OCI-LY1 (cell line): Measurements from ENCODE around the gene HMX1.

Experiments
- H2AFZ ChIP-seq: fragments of 200-600 bp; sonication (generic), shearing (Covaris generic); 2 replicates; pipeline ENCODE4 v1.6.0; 2014; ENCODE audit warnings: antibody characterized with exemption, mild to moderate bottlenecking, low read length
- H3F3A ChIP-seq: fragments of 200-600 bp; sonication (generic), shearing (Covaris generic); 2 replicates; pipeline ENCODE4 v1.6.0; 2014; ENCODE audit warnings: mild to moderate bottlenecking, antibody characterized with exemption, low read length, moderate library complexity; ENCODE audit not compliant: insufficient read depth
- H3K27ac ChIP-seq: fragments of 200-600 bp; sonication (generic); 2 replicates; pipeline ENCODE4 v1.5.1; 2014; ENCODE audit warnings: low read length, mixed run types, mild to moderate bottlenecking, low read depth; ENCODE audit not compliant: poor library complexity, severe bottlenecking
- H3K27me3 ChIP-seq: fragments of 200-600 bp; sonication (generic); 2 replicates; pipeline ENCODE4 v1.6.0; 2014; ENCODE audit warnings: antibody characterized with exemption, mild to moderate bottlenecking, low read length, moderate library complexity; ENCODE audit not compliant: insufficient read depth
- H3K36me3 ChIP-seq: fragments of 200-600 bp; sonication (generic); 2 replicates; pipeline ENCODE4 v1.6.1; 2014; ENCODE audit warnings: mild to moderate bottlenecking, antibody characterized with exemption, low read length, moderate library complexity, mixed read lengths; ENCODE audit not compliant: insufficient read depth
- H3K4me1 ChIP-seq: fragments of 200-600 bp; sonication (generic); 2 replicates; pipeline ENCODE4 v1.5.1; 2014; ENCODE audit warnings: mild to moderate bottlenecking, low read length, moderate library complexity; ENCODE audit not compliant: insufficient read depth, severe bottlenecking
- H3K4me2 ChIP-seq: fragments of 200-600 bp; sonication (generic), shearing (Covaris generic); 2 replicates; pipeline ENCODE4 v1.6.1; 2014; ENCODE audit warnings: low read length
- H3K4me3 ChIP-seq: fragments of 200-600 bp; sonication (generic); 2 replicates; pipeline ENCODE4 v1.5.1; 2014; ENCODE audit warnings: low read length, low read depth, mild to moderate bottlenecking, mixed read lengths; ENCODE audit not compliant: poor library complexity, severe bottlenecking
- H3K79me2 ChIP-seq: fragments of 200-600 bp; shearing (Covaris generic); 2 replicates; pipeline ENCODE4 v1.6.1; 2016; ENCODE audit warnings: mixed run types, low read length, mixed read lengths; ENCODE audit not compliant: insufficient read depth
- H3K9ac ChIP-seq: fragments of 200-600 bp; sonication (generic), shearing (Covaris generic); 2 replicates; pipeline ENCODE4 v1.6.1; 2014; ENCODE audit warnings: mild to moderate bottlenecking, low read length, mixed read lengths
- H3K9me2 ChIP-seq: fragments of 200-600 bp; sonication (generic), shearing (Covaris generic); 2 replicates; pipeline ENCODE4 v1.6.1; 2014; ENCODE audit warnings: low read depth, mild to moderate bottlenecking, low read length, mixed read lengths
- H3K9me3 ChIP-seq: fragments of 200-600 bp; shearing (Covaris generic); 2 replicates; pipeline ENCODE4 v1.6.1; 2014; ENCODE audit warnings: low read length, mixed read lengths
- H4K20me1 ChIP-seq: fragments of 200-600 bp; sonication (generic), shearing (Covaris generic); 2 replicates; pipeline ENCODE4 v1.6.0; 2016; ENCODE audit warnings: mild to moderate bottlenecking, low read length; ENCODE audit not compliant: insufficient read depth
- CTCF ChIP-seq: fragments of 200-600 bp; sonication (generic), shearing (Covaris generic); IDR thresholded peaks from 2 replicates; pipeline ENCODE4 v1.5.1; 2017; ENCODE audit warnings: mild to moderate bottlenecking, antibody characterized with exemption, low read length, moderate library complexity, mixed read lengths
- EZH2 ChIP-seq: fragments of 200-600 bp; sonication (generic), shearing (Covaris generic); IDR thresholded peaks from 2 replicates; pipeline ENCODE4 v1.8.0; 2017; ENCODE audit warnings: borderline replicate concordance, mixed run types, mild to moderate bottlenecking, antibody characterized with exemption, low read length, moderate library complexity, mixed read lengths

The HMX1 gene

GRCh38 chr4:8865681-8866310 lies 5.8 kb downstream of the HMX1 start:
- no peak overlapping the region for H3K9ac ChIP-seq
- H3K9me2 ChIP-seq: no peaks in the 10 kb centered on the region
- no peak for TF ChIP-seq EZH2
- H2AFZ ChIP-seq: no peak overlapping the region
- no peak overlapping the region for H3K4me3 ChIP-seq
- H3K27ac ChIP-seq: no peak overlapping the region
- H4K20me1 ChIP-seq: no peaks in the 10 kb centered on the region
- H3F3A ChIP-seq: no peaks in the 10 kb centered on the region
- H3K36me3 ChIP-seq: no peaks in the 10 kb centered on the region
- H3K79me2 ChIP-seq: no peaks in the 10 kb centered on the region
- H3K4me2 ChIP-seq: no peak overlapping the region
- H3K9me3 ChIP-seq: no peaks in the 10 kb centered on the region
- no peaks in the 10 kb centered on the region for H3K4me1 ChIP-seq
- no peaks in the 10 kb centered on the region for H3K27me3 ChIP-seq

- Histone ChIP-seq H3K9me3 (no peaks in the 10 kb centered on the region), H3F3A (no peaks in the 10 kb centered on the region), H3K79me2 (no peaks in the 10 kb centered on the region), H3K9ac (no peak overlapping the region), H3K4me1 (no peaks in the 10 kb centered on the region), H4K20me1 (no peaks in the 10 kb centered on the region), H3K36me3 (no peaks in the 10 kb centered on the region), H3K4me3 (no peak overlapping the region), H2AFZ (no peak overlapping the region), H3K4me2 (no peak overlapping the region), H3K27me3 (no peaks in the 10 kb centered on the region), H3K9me2 (no peaks in the 10 kb centered on the region), H3K27ac (no peak overlapping the region)
- TF ChIP-seq EZH2 (no peak), CTCF (no peak)
These were observed 6.5 kb downstream of the HMX1 start for GRCh38 chr4:8864912-8865680.

- no peaks in the 10 kb centered on the region for H3K27me3 ChIP-seq
These were observed 7.7 kb downstream of the HMX1 start for GRCh38 chr4:8863686-8864682.

More at GRCh38 chr4:8863686-8864682, 7.7 kb downstream of the HMX1 start:
- Histone ChIP-seq H3K4me1 (no peaks in the 10 kb centered on the region), H3K9me3 (no peaks in the 10 kb centered on the region), H2AFZ (no peak overlapping the region), H3F3A (no peaks in the 10 kb centered on the region), H3K36me3 (no peaks in the 10 kb centered on the region), H3K4me3 (no peak overlapping the region), H3K79me2 (no peaks in the 10 kb centered on the region), H3K4me2 (no peak overlapping the region), H3K9me2 (no peaks in the 10 kb centered on the region), H4K20me1 (no peaks in the 10 kb centered on the region), H3K27ac (no peak overlapping the region), H3K9ac (no peak overlapping the region)
- TF ChIP-seq EZH2 (no peak), CTCF (no peak)
